HCT116 (cell line): ENCODE data around the gene KMT2C. TPM values are rescaled to one million over a fixed set of nuclear protein-coding genes. Genes with fewer than 3 reads are reported as not detected.

Experiments
- ATAC-seq: fragments of 200-7000 bp; cut with Tn5 transposase; 2 replicates; pipeline ENCODE4 v1.9.1; 2020; ENCODE audit warnings: mild to moderate bottlenecking, moderate library complexity
- BruUV-seq: library from RNA; stranded (reverse); fragments of 400-500 nt; replicated peaks from 2 replicates; lab custom pipeline; 2021; lab: Mats Ljungman, UMichigan
- CTCF ChIA-PET: fragments of 300-600 bp; sonication (Branson Sonifier 250); formaldehyde crosslinking; loops from one replicate; lab custom pipeline; 2021; ENCODE audit warnings: antibody characterized with exemption; lab: Charles Lee
- POLR2A ChIA-PET: fragments of 300-600, 350-600 bp; sonication (Branson Sonifier 250); formaldehyde crosslinking; loops from one replicate; lab custom pipeline; 2021; ENCODE audit warnings: antibody characterized with exemption; lab: Charles Lee
- RAD21 ChIA-PET, 2 experiments: fragments of 300-600 bp; sonication (Branson Sonifier 250); formaldehyde crosslinking; loops; one replicate each; lab custom pipeline; 2023; ENCODE audit warnings: low total read pairs in 2 of 2; ENCODE audit not compliant: uncharacterized antibody in 2 of 2, unreplicated experiment in 2 of 2, low non-redundant PET in 1 of 2; lab: Charles Lee
- DNase-seq: peaks from one replicate; pipeline ENCODE4 v3.0.0-alpha.2; 2010; ENCODE audit warnings: low read depth, low spot score
- H2AFZ ChIP-seq: fragments of 200-600 bp; shearing (Covaris generic), sonication (generic); 2 replicates; pipeline ENCODE4 v1.6.1; 2017; ENCODE audit warnings: low read depth, mixed run types, mixed read lengths, antibody characterized with exemption, low read length; ENCODE audit not compliant: poor library complexity, severe bottlenecking
- H3K27ac ChIP-seq: 2 replicates; pipeline ENCODE4 v1.5.1; 2012; ENCODE audit warnings: low read depth, low read length
- H3K27me3 ChIP-seq: fragments of 200-600 bp; sonication (generic); 2 replicates; pipeline ENCODE4 v1.6.1; 2016; ENCODE audit warnings: mixed run types, low read length, mixed read lengths; ENCODE audit not compliant: insufficient read depth
- H3K36me3 ChIP-seq, 2 experiments: fragments of 200-500 bp in 1 of 2; fragments of 200-600 bp in 1 of 2; sonication (Bioruptor generic) in 1 of 2; sonication (generic) in 1 of 2; 2 replicates each; pipeline versions ENCODE4 v1.5.1 to v1.6.1; 2014 to 2016; ENCODE audit warnings: low read length in 2 of 2, inconsistent platforms in 1 of 2, mixed read lengths in 1 of 2, mixed run types in 1 of 2; ENCODE audit not compliant: insufficient read depth in 2 of 2, control insufficient read depth in 1 of 2
- H3K4me1 ChIP-seq, 2 experiments: fragments of 200-600 bp in 1 of 2; sonication (generic) in 1 of 2; 2 replicates each; pipeline versions ENCODE4 v1.5.1 to v1.6.1; 2012 to 2017; ENCODE audit warnings: low read length in 2 of 2, inconsistent platforms in 1 of 2, mild to moderate bottlenecking in 1 of 2, mixed read lengths in 1 of 2, mixed run types in 1 of 2, moderate library complexity in 1 of 2; ENCODE audit not compliant: insufficient read depth in 2 of 2, control insufficient read depth in 1 of 2
- H3K4me2 ChIP-seq: fragments of 200-600 bp; sonication (generic); 2 replicates; pipeline ENCODE4 v1.6.1; 2017; ENCODE audit warnings: mixed run types, low read length, mixed read lengths
- H3K4me3 ChIP-seq, 2 experiments: fragments of 200-600 bp in 1 of 2; sonication (generic) in 1 of 2; replicated peaks in 1 of 2; 2 replicates each; pipeline ENCODE4 v1.5.1; 2011 to 2016; ENCODE audit warnings: low read length in 2 of 2, control low read depth in 1 of 2, low read depth in 1 of 2, mild to moderate bottlenecking in 1 of 2, mixed read lengths in 1 of 2, mixed run types in 1 of 2
- H3K79me2 ChIP-seq: fragments of 200-600 bp; sonication (generic); 2 replicates; pipeline ENCODE4 v1.6.1; 2017; ENCODE audit warnings: mild to moderate bottlenecking, mixed run types, low read length, moderate library complexity, mixed read lengths; ENCODE audit not compliant: insufficient read depth
- H3K9ac ChIP-seq: fragments of 200-600 bp; sonication (generic); 2 replicates; pipeline ENCODE4 v1.6.1; 2016; ENCODE audit warnings: low read length, mixed read lengths
- H3K9me2 ChIP-seq: fragments of 200-600 bp; sonication (generic), shearing (Covaris generic); 2 replicates; pipeline ENCODE4 v1.6.1; 2017; ENCODE audit warnings: mixed run types, mild to moderate bottlenecking, moderate library complexity; ENCODE audit not compliant: insufficient read depth
- H3K9me3 ChIP-seq, 2 experiments: fragments of 200-500 bp in 1 of 2; fragments of 200-600 bp in 1 of 2; sonication (Bioruptor generic) in 1 of 2; sonication (generic) in 1 of 2; 2 replicates each; pipeline ENCODE4 v1.6.1; 2014 to 2017; ENCODE audit warnings: low read length in 2 of 2, mixed read lengths in 2 of 2, inconsistent platforms in 1 of 2, low read depth in 1 of 2, mild to moderate bottlenecking in 1 of 2, mixed run types in 1 of 2, moderate library complexity in 1 of 2; ENCODE audit not compliant: control insufficient read depth in 1 of 2, insufficient read depth in 1 of 2
- H4K20me1 ChIP-seq: fragments of 200-600 bp; sonication (generic), shearing (Covaris generic); 2 replicates; pipeline ENCODE4 v1.6.1; 2017; ENCODE audit warnings: mixed run types, mild to moderate bottlenecking, moderate library complexity; ENCODE audit not compliant: insufficient read depth
- CBX3 ChIP-seq: IDR thresholded peaks from 2 replicates; pipeline ENCODE4 v1.6.1; 2012; ENCODE audit warnings: low read depth
- CEBPB ChIP-seq: IDR thresholded peaks from 2 replicates; pipeline ENCODE4 v1.6.1; 2012; ENCODE audit warnings: low read depth
- CTCF ChIP-seq, 3 experiments: fragments of 200-600 bp in 1 of 3; sonication (generic) in 1 of 3; IDR thresholded peaks in 2 of 3; conservative IDR thresholded peaks in 1 of 3; 2 replicates each; pipeline ENCODE4 v1.5.1; 2012 to 2017; ENCODE audit warnings: low read depth in 2 of 3, low read length in 2 of 3, antibody characterized with exemption in 1 of 3, borderline replicate concordance in 1 of 3, control low read depth in 1 of 3, mild to moderate bottlenecking in 1 of 3, mixed read lengths in 1 of 3, mixed run types in 1 of 3, moderate library complexity in 1 of 3; ENCODE audit not compliant: insufficient read depth in 1 of 3
- ELF1 ChIP-seq: IDR thresholded peaks from 2 replicates; pipeline ENCODE4 v1.6.1; 2012; ENCODE audit warnings: low read depth, borderline replicate concordance
- EZH2 ChIP-seq: fragments of 200-600 bp; sonication (generic); IDR thresholded peaks from 2 replicates; pipeline ENCODE4 v1.6.1; 2017; ENCODE audit warnings: antibody characterized with exemption, mixed run types
- EZH2phosphoT487 ChIP-seq: fragments of 200-600 bp; IDR thresholded peaks from 2 replicates; pipeline ENCODE4 v1.6.1; 2018; ENCODE audit warnings: antibody characterized with exemption, borderline replicate concordance
- JUND ChIP-seq: IDR thresholded peaks from 2 replicates; pipeline ENCODE4 v1.6.1; 2012
- MAX ChIP-seq: IDR thresholded peaks from 2 replicates; pipeline ENCODE4 v1.6.1; 2012
- POLR2A ChIP-seq: IDR thresholded peaks from 2 replicates; pipeline ENCODE4 v1.7.0; 2011; ENCODE audit warnings: borderline replicate concordance; ENCODE audit not compliant: insufficient read depth, insufficient read length; ENCODE audit errors: extremely low read depth
- POLR2AphosphoS5 ChIP-seq: IDR thresholded peaks from 2 replicates; pipeline ENCODE4 v1.6.1; 2011; ENCODE audit warnings: mild to moderate bottlenecking, low read depth, low read length, moderate library complexity
- RAD21 ChIP-seq: IDR thresholded peaks from 2 replicates; pipeline ENCODE4 v1.6.1; 2012; ENCODE audit warnings: low read depth, mild to moderate bottlenecking
- SP1 ChIP-seq: IDR thresholded peaks from 2 replicates; pipeline ENCODE4 v1.6.1; 2012; ENCODE audit warnings: low read depth
- SRF ChIP-seq: IDR thresholded peaks from 2 replicates; pipeline ENCODE4 v1.6.1; 2012; ENCODE audit warnings: low read depth
- YY1 ChIP-seq: IDR thresholded peaks from 2 replicates; pipeline ENCODE4 v1.6.1; 2011; ENCODE audit warnings: low read length, low read depth, moderate library complexity, mild to moderate bottlenecking; ENCODE audit not compliant: insufficient replicate concordance; ENCODE audit errors: extremely low read depth
- ZFX ChIP-seq: fragments of 450-650 bp; IDR thresholded peaks from 2 replicates; pipeline ENCODE4 v1.6.1; 2017
- intact Hi-C: fragments of 100-400 bp; cut with micrococcal nuclease; formaldehyde crosslinking; loops from 2 replicates; pipeline ENCODE4 v1.10.0; 2022
- total RNA-seq: library from RNA; stranded (reverse); gene quantifications from one replicate; pipeline ENCODE4 v1.2.1, GENCODE V29; 2021; ENCODE audit not compliant: unreplicated experiment
- TF ChIP-seq, protein P1 (sequence below): IDR thresholded peaks from 2 replicates; pipeline ENCODE4 v1.6.1; 2011; ENCODE audit warnings: mild to moderate bottlenecking, low read length, moderate library complexity; ENCODE audit not compliant: insufficient replicate concordance; ENCODE audit errors: extremely low read depth

KMT2C gene
- total RNA-seq, 1 experiment from 2014 or later: 22.9 TPM

DNA sequence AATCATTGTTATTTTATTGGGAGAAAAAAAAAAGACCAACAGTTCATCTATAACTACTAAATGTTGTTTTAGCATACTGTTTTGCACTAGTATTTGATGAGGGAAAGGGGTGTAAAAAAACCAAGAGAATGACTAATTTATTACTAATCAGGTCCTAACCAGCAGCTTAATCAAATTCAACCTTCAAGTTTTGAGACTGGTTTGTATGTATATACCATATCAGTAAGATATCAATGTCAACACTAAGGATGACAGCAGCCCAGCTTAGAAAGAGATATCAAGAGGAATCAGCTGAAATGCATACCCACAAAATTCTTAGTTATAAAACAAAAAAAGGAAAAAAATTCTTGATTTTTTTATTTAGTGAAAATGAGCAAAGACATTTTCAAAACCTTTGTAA is 122.6 kb downstream of the KMT2C start:
- BruUV-seq: no TSS peak
- intact Hi-C loops: no loop called here
- DNase-seq: no peak
- CTCF ChIA-PET: no interaction called here
- no peak for TF ChIP-seq EZH2phosphoT487
- H3K27me3 ChIP-seq: no peaks in the 10 kb centered on the region
- H3K4me3 ChIP-seq: no peak overlapping the region
- H3K27ac ChIP-seq: no peak overlapping the region
- H3K4me2 ChIP-seq: peak overlapping the region; percentile 16; the same call in 1 of the 2 replicates
- no peak overlapping the region for H2AFZ ChIP-seq
- POLR2A ChIA-PET: no interaction called here
- H3K4me1 ChIP-seq: peaks cover 11 to 13% of the 10 kb centered on the region in 2 experiments
- H3K9ac ChIP-seq: no peak overlapping the region
- H3K9me2 ChIP-seq: no peaks in the 10 kb centered on the region
- no peak for ATAC-seq
- no peaks in the 10 kb centered on the region for H3K36me3 ChIP-seq
- RAD21 ChIA-PET: no interaction called here
- 0 out of 2 replicates have a peak, but pooled peaks cover 4% of the 10 kb centered on the region for H4K20me1 ChIP-seq
- H3K79me2 ChIP-seq: peaks cover 7% of the 10 kb centered on the region
- H3K9me3 ChIP-seq: no peaks in the 10 kb centered on the region

DNA sequence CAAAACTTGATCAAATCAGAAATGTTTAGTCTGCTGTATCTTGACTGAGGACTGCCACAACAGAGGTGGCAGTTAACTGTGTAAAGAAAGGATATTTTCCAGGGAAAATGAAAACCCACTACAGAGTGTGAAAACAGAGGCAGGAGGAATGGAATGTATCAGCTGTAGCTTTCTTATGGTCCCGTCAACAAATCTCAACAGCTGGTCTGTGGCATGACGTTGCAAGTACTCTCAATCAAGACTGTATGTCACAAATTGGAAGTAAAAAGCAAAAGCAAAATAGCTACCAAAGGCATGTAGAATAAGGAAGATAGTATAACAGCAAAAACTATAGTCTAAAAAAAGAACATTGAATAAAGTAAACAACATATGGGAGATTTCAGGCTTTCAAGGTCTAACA is 123.5 kb downstream of the KMT2C start:
- Histone ChIP-seq H3K9me2 (no peaks in the 10 kb centered on the region), H3K9me3 (no peaks in the 10 kb centered on the region), H3K79me2 (peaks cover 5% of the 10 kb centered on the region), H2AFZ (no peak overlapping the region), H3K27me3 (no peaks in the 10 kb centered on the region), H3K4me3 (no peak overlapping the region), H3K36me3 (no peaks in the 10 kb centered on the region), H4K20me1 (0 out of 2 replicates have a peak, but pooled peaks cover 4% of the 10 kb centered on the region), H3K27ac (no peak overlapping the region), H3K9ac (no peak overlapping the region), H3K4me2 (no peak overlapping the region), H3K4me1 (peaks cover 11 to 13% of the 10 kb centered on the region in 2 experiments)
- CTCF ChIA-PET: no interaction called here
- POLR2A ChIA-PET: no interaction called here
- TF ChIP-seq EZH2: no peak
- TF ChIP-seq JUND: no peak
- TF ChIP-seq CBX3: no peak
- no peak for TF ChIP-seq ELF1
- TF ChIP-seq RAD21: no peak
- TF ChIP-seq POLR2AphosphoS5: no peak
- no peak for TF ChIP-seq CTCF (IDR thresholded peaks at IDR 0.05 in 2 of 3, conservative IDR thresholded peaks at IDR 0.05 in 1 of 3; ENCODE audit: borderline replicate concordance in 1 of 3, insufficient read depth in 1 of 3, low read depth in 2 of 3, low read length in 2 of 3)
- TF ChIP-seq YY1: no peak
- TF ChIP-seq SP1: no peak
- no peak for TF ChIP-seq MAX
- no peak for TF ChIP-seq POLR2A
- TF ChIP-seq CEBPB: no peak
- TF ChIP-seq EZH2phosphoT487: no peak
- TF ChIP-seq, protein P1, sequence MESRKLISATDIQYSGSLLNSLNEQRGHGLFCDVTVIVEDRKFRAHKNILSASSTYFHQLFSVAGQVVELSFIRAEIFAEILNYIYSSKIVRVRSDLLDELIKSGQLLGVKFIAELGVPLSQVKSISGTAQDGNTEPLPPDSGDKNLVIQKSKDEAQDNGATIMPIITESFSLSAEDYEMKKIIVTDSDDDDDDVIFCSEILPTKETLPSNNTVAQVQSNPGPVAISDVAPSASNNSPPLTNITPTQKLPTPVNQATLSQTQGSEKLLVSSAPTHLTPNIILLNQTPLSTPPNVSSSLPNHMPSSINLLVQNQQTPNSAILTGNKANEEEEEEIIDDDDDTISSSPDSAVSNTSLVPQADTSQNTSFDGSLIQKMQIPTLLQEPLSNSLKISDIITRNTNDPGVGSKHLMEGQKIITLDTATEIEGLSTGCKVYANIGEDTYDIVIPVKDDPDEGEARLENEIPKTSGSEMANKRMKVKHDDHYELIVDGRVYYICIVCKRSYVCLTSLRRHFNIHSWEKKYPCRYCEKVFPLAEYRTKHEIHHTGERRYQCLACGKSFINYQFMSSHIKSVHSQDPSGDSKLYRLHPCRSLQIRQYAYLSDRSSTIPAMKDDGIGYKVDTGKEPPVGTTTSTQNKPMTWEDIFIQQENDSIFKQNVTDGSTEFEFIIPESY: no peak
- TF ChIP-seq SRF: no peak
- no peak for TF ChIP-seq ZFX
- RAD21 ChIA-PET: no interaction called here
- BruUV-seq: no TSS peak
- intact Hi-C loops: no loop called here
- DNase-seq: no peak
- ATAC-seq: no peak
